Effector memory CD8-positive, alpha-beta T cell (primary cell): Measurements from ENCODE around the gene CHMP2B.

ENCODE experiments used
- ATAC-seq: fragments of 150-1000 bp; cut with Tn5 transposase; replicated peaks from 2 replicates; pipeline ENCODE4 v1.10.0; 2021; ENCODE audit warnings: mild to moderate bottlenecking, moderate library complexity
- DNase-seq, 3 experiments: peaks; one replicate each; pipeline ENCODE4 v3.0.0; 2021
- H3K27ac Mint-ChIP-seq, 2 donors: one replicate each; pipeline ENCODE4 v1.8.0; 2022; ENCODE audit warnings: mild to moderate bottlenecking in 2 of 2, mixed read lengths in 2 of 2, moderate library complexity in 2 of 2
- H3K27me3 Mint-ChIP-seq, 2 donors: one replicate each; pipeline ENCODE4 v1.8.0; 2022; ENCODE audit warnings: mixed read lengths in 2 of 2
- H3K36me3 Mint-ChIP-seq: one replicate; pipeline ENCODE4 v1.8.0; 2022; ENCODE audit warnings: mild to moderate bottlenecking, moderate library complexity, mixed read lengths; ENCODE audit not compliant: insufficient read depth
- H3K4me1 Mint-ChIP-seq, 2 donors: one replicate each; pipeline ENCODE4 v1.8.0; 2022; ENCODE audit warnings: low read depth in 2 of 2, mixed read lengths in 2 of 2
- H3K4me3 Mint-ChIP-seq, 2 donors: one replicate each; pipeline ENCODE4 v1.8.0; 2022; ENCODE audit warnings: mild to moderate bottlenecking in 2 of 2, mixed read lengths in 2 of 2, moderate library complexity in 2 of 2
- H3K9me3 Mint-ChIP-seq, 2 donors: one replicate each; pipeline ENCODE4 v1.8.0; 2022; ENCODE audit warnings: mixed read lengths in 2 of 2

Gene CHMP2B

DNA sequence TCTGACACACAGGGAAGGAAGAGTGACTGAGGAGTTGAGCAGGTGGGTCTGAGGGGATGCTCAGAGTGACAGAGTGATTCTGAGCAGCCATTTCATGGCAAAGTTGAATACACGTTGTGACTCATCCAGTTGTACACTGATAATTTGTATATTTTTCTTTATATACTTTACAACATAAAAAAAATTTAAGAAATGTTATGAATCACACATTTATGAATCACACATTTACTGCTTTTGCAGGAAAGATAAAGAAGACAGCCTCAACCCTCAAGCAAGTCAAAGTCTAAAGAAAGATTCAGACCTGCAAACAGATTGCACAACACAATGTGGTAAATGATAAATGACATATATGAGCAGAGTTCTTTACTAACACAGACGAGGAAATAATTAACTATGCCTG is 21.0 kb upstream of the CHMP2B start:
- H3K9me3 Mint-ChIP-seq: peaks cover 0 to 2% of the 10 kb centered on the region in 2 donors
- no peak overlapping the region for H3K4me3 Mint-ChIP-seq
- no peak overlapping the region for H3K27ac Mint-ChIP-seq
- H3K36me3 Mint-ChIP-seq: no peaks in the 10 kb centered on the region
- ATAC-seq (no peak), DNase-seq (no peak)
- no peaks in the 10 kb centered on the region for H3K4me1 Mint-ChIP-seq
- peaks cover 13 to 15% of the 10 kb centered on the region in 2 donors for H3K27me3 Mint-ChIP-seq

DNA sequence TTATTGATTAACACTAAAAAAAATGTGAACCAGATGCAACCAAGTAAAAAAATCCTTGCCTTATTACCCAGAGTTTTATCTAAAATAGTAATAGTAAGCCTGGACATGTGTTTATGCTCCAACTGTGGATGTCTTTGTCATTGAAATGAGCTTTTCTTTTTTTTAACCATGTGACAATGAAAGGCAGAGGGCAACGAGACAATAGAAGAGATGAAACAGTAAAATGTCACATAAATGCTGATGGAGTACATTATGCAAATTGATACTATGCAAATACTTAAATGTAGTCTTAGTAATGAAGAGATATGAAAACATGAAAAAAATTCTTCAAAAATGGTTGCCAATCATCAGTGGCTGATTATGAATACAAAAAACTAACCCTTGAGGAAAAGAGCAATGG is 20.5 kb upstream of the CHMP2B start:
- no peaks in the 10 kb centered on the region for H3K36me3 Mint-ChIP-seq
- H3K27me3 Mint-ChIP-seq: peaks cover 15% of the 10 kb centered on the region in 2 donors
- no peak for ATAC-seq

DNA sequence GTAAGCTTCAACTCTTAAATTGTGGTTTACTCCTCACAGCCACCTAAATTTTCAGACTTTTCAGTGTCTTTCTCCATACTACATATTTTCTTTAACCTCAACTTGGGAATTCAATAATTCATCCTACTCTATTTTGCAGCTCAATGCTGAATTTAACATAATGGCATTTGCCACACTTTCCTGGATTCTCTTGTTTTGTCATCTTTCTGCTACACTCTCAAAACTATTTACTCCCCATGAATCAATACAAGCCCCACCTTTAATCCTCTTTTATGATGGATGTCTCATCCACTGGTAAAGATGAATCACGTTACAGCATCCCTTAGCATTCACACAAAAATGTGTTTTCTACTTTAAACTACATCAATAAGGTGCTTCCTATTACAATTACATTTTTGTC is 19.6 kb upstream of the CHMP2B start:
- ATAC-seq (no peak), DNase-seq (no peak)
- Mint-ChIP-seq H3K27me3 (peaks cover 10 to 17% of the 10 kb centered on the region in 2 donors), H3K9me3 (no peaks in the 10 kb centered on the region), H3K36me3 (no peaks in the 10 kb centered on the region), H3K4me1 (no peaks in the 10 kb centered on the region), H3K27ac (no peak overlapping the region), H3K4me3 (no peak overlapping the region)

More for the DNA sequence above, 20.5 kb upstream of the CHMP2B start:
- no peak overlapping the region for H3K27ac Mint-ChIP-seq
- H3K4me1 Mint-ChIP-seq: no peaks in the 10 kb centered on the region
- peaks cover 0 to 2% of the 10 kb centered on the region in 2 donors for H3K9me3 Mint-ChIP-seq
- DNase-seq: no peak
- H3K4me3 Mint-ChIP-seq: no peak overlapping the region

DNA sequence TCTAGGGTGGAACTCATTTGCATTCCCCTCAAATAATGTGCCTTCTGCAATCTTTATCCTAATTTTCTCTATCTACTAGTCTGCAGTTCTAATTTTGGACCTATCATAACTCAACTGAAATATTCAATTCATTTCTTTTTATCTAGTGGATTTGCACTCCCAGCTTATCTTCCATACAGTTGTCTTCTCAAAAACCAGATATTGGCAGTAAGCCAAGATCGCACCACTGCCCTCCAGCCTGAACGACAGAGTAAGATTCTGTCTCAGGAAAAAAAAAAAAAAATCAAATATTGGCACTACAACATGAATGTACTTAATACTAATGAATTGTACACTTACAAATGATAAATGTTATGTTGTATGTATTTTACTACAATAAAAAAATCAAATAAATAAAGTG is 18.0 kb upstream of the CHMP2B start:
- Mint-ChIP-seq H3K9me3 (no peaks in the 10 kb centered on the region), H3K36me3 (no peaks in the 10 kb centered on the region), H3K4me3 (no peak overlapping the region), H3K27me3 (peaks cover 17 to 24% of the 10 kb centered on the region in 2 donors), H3K4me1 (no peaks in the 10 kb centered on the region), H3K27ac (no peak overlapping the region)
- no peak for DNase-seq
- ATAC-seq: no peak

DNA sequence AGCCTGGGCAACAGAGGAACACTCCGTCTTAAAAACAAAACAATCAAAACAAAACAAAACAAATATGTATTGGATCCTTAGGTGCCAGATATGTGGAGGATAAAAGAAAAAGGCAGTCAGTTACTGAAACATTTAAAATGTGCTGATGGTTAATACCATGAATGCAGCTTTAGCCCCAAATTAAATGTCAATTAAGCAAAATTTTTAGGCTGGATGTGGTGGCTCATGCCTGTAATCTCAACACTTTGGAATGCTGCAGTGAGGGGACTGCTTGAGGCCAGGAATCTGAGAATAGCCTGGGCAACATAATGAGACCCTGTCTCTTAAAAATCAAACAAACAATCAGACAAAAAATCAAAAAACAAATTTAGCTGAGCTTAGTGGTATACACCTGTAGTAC is 8.5 kb upstream of the CHMP2B start:
- Mint-ChIP-seq H3K27ac (no peak overlapping the region), H3K27me3 (peaks cover 31 to 51% of the 10 kb centered on the region in 2 donors), H3K9me3 (peaks cover 0 to 2% of the 10 kb centered on the region in 2 donors), H3K4me3 (no peak overlapping the region), H3K36me3 (no peaks in the 10 kb centered on the region), H3K4me1 (no peaks in the 10 kb centered on the region)
- ATAC-seq (no peak), DNase-seq (no peak)

DNA sequence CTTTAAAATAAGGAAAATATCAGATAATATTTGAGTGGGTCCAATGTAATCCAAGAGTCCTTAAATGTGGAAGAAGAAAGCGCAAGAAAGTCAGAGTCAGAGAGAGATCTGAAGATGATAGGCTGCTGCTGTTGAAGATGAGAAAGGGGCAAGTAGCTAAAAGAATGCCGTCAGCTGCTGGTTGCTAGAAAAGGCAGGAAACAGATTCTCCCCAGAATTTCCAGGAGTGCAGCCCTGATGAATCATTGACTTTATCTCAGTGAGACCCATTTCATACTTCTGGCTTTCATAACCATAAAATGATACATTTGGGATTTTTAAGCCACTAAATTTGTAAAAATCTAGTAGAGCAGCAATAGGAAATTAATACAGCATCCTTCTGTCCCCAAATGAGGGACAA is 7.5 kb upstream of the CHMP2B start:
- Mint-ChIP-seq H3K4me1 (no peaks in the 10 kb centered on the region), H3K36me3 (no peaks in the 10 kb centered on the region), H3K4me3 (no peak overlapping the region), H3K27ac (no peak overlapping the region), H3K27me3 (peaks cover 31 to 51% of the 10 kb centered on the region in 2 donors), H3K9me3 (peaks cover 0 to 2% of the 10 kb centered on the region in 2 donors)
- DNase-seq (no peak), ATAC-seq (no peak)

DNA sequence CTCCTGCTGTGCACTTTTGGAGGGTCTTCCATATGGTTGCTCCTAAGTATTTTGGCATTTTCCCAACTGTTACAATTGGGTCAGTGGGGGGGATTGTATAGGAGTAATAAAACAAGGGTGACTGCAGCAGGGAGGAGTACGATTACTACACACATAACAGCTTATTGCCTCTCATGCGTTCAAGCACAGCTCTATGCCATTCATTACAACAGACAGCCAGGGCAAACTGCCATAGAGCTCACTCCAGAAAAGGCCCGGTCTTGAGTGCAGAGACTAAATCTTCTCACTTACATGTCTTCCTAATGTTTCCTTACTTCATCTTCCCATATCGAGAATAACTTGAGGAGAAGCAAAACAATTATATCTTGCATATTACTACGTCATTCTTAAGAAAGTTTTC is 1.4 kb upstream of the CHMP2B start:
- Mint-ChIP-seq H3K9me3 (no peaks in the 10 kb centered on the region), H3K27ac (no peak overlapping the region), H3K4me1 (peaks cover 16 to 30% of the 10 kb centered on the region in 2 donors), H3K4me3 (peak overlapping the region; percentile 21 to 100), H3K27me3 (peaks cover 0 to 13% of the 10 kb centered on the region in 2 donors), H3K36me3 (peaks cover 5% of the 10 kb centered on the region)
- DNase-seq (no peak), ATAC-seq (no peak)

DNA sequence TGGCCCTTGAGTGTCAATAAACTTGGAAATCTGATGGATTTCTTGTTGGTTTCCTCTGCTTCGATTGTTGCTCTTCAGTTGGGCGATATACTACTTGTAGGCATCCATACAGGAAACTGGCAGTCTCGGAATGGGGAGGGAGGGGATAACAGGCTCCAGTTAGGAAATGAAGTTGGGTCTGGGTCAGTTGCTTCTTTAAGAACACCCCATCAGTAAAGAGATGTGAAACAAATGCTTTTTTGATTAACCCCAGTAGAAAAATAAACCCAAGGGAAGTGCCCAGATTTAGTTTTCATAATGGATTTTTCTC is 681 bp downstream of the CHMP2B start:
- peaks cover 31 to 42% of the 10 kb centered on the region in 2 donors for H3K4me1 Mint-ChIP-seq
- ATAC-seq: no peak

DNA sequence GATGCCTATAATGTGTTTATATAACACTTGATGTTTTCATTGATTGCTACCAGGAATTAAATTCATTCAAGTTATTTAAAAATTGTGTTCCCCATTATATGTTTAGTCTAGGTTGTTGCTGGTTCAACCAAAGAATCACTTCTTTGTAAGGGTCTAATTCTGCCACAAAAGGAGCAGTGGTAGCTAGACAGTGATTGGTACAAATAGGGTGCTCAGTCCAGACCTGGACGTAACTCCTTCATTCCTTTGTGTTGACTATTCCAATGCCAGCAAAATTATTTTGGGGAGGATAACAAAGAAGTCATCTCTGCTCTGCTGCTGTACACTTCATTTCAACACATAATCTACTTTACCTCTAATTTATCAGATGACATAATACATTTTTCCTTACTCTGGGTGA is 1.2 kb downstream of the CHMP2B start:
- Mint-ChIP-seq H3K36me3 (peaks cover 5% of the 10 kb centered on the region), H3K27ac (peak overlapping the region in 1 of 2 donors; percentile 100), H3K27me3 (peaks cover 0 to under 1% of the 10 kb centered on the region in 2 donors), H3K4me3 (peak overlapping the region; percentile 100), H3K4me1 (peaks cover 36 to 47% of the 10 kb centered on the region in 2 donors), H3K9me3 (no peaks in the 10 kb centered on the region)
- DNase-seq (no peak), ATAC-seq (no peak)

More for the DNA sequence above, 681 bp downstream of the CHMP2B start:
- H3K4me3 Mint-ChIP-seq: peak overlapping the region; percentile 100
- H3K27ac Mint-ChIP-seq: peak overlapping the region; percentile 99 to 100
- peaks cover 5% of the 10 kb centered on the region for H3K36me3 Mint-ChIP-seq
- peaks cover 0 to 6% of the 10 kb centered on the region in 2 donors for H3K27me3 Mint-ChIP-seq
- H3K9me3 Mint-ChIP-seq: no peaks in the 10 kb centered on the region
- DNase-seq: no peak

DNA sequence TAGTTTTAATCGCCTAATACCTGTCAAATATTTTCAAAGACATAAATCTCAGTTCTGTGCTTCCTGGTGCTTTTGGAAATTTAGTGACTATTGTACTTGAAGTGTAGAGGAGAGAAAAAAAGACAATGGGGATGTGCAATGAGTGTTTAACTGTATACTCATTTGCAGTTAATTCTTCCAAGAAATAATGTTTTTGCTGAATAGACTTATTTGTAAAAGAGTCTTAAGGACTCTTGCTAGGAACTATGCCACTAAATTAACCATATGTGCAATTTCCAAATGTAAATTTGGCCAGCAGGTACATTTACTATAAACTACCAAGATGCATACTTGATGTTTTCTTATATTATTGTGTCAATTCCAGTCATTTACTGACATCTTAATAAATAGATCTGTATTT is 2.0 kb downstream of the CHMP2B start:
- peak overlapping the region in 1 of 2 donors; percentile 100 for H3K27ac Mint-ChIP-seq
- ATAC-seq: no peak
- peaks cover 5% of the 10 kb centered on the region for H3K36me3 Mint-ChIP-seq
- peak overlapping the region; percentile 100 for H3K4me3 Mint-ChIP-seq
- DNase-seq: no peak
- no peaks in the 10 kb centered on the region for H3K27me3 Mint-ChIP-seq
- H3K9me3 Mint-ChIP-seq: no peaks in the 10 kb centered on the region
- peaks cover 38 to 53% of the 10 kb centered on the region in 2 donors for H3K4me1 Mint-ChIP-seq

DNA sequence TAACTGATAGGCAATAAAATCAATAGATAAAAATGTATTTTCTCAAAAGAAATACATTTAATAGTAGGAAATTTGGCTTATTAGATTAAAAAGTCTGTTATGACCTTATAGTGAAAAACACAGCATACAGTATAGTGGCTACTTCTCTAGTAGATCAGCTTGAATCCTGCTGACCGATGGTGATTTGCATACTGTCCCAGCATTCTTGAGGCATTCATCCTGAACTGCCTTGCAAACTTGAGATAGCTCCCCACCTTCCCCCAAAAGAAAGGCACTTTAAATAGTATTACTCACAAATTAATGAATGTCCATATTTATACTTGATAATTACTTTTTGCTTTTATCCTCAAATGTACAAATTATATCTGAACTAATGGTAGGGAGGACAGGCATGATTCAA is 6.7 kb downstream of the CHMP2B start:
- no peak for DNase-seq
- H3K9me3 Mint-ChIP-seq: no peaks in the 10 kb centered on the region
- peaks cover 28 to 54% of the 10 kb centered on the region in 2 donors for H3K4me1 Mint-ChIP-seq
- no peaks in the 10 kb centered on the region for H3K27me3 Mint-ChIP-seq
- H3K27ac Mint-ChIP-seq: no peak overlapping the region
- no peak for ATAC-seq
- H3K36me3 Mint-ChIP-seq: no peaks in the 10 kb centered on the region
- no peak overlapping the region for H3K4me3 Mint-ChIP-seq

DNA sequence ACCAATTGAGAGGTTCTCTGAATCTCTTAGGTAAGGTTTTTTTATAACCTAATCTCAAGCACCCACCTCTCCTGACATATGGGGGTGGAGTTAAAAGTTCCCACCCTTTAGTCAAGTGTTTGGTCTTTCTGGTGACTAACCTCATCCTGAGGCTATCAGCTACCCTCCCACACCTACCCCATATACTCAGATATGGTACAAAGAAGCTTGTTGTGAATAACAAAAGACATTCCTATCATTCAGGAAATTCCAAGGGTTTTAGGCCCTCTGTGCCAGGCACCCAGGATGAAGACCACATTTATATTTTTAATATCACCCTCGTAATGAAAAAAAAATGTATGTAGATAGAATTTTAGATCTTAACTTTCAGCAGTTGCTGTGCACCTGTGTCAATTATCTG is 9.0 kb downstream of the CHMP2B start:
- DNase-seq: no peak
- no peaks in the 10 kb centered on the region for H3K9me3 Mint-ChIP-seq
- no peaks in the 10 kb centered on the region for H3K36me3 Mint-ChIP-seq
- no peak overlapping the region for H3K4me3 Mint-ChIP-seq
- no peak for ATAC-seq
- no peaks in the 10 kb centered on the region for H3K27me3 Mint-ChIP-seq
- no peak overlapping the region for H3K27ac Mint-ChIP-seq
- peaks cover 19 to 36% of the 10 kb centered on the region in 2 donors for H3K4me1 Mint-ChIP-seq

DNA sequence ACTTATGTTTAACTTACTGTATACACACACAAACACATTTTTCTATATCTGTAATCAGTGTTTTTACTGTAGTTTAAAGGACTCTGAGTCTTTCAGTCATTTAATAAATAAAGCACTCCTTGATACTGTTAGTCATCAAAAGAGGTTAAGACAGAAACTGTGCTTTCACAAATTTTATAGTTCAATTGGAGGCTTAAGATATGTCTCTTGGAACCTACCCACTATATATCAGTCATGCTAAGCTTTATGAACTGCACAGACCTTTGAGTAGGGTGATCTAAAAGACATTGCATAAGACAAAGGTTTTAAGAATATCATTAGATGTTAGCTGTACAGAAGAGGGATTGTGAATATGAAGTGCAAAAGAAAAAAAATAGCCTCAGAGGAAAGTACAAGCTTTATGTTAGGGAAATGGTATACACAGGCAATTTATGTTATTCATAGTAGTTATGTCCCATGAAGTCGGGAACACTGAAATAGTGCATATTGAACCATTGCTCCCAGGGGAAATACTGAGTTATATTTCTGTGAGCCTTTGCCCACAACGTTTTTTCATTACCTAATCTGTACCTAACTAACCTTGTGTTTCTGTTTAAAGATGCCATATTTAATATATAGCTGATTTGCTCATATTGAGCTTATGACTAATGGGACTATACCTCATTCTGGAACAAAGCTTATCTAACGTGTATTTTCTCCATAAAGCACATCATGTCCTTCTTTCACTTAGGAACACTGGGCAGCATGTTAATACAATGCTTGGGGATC is 19.7 kb downstream of the CHMP2B start:
- DNase-seq (no peak), ATAC-seq (no peak)
- H3K27ac Mint-ChIP-seq: no peak overlapping the region
- H3K4me3 Mint-ChIP-seq: no peak overlapping the region
- no peaks in the 10 kb centered on the region for H3K9me3 Mint-ChIP-seq
- H3K27me3 Mint-ChIP-seq: no peaks in the 10 kb centered on the region
- H3K4me1 Mint-ChIP-seq: peaks cover 5 to 8% of the 10 kb centered on the region in 2 donors
- peaks cover 26% of the 10 kb centered on the region for H3K36me3 Mint-ChIP-seq

DNA sequence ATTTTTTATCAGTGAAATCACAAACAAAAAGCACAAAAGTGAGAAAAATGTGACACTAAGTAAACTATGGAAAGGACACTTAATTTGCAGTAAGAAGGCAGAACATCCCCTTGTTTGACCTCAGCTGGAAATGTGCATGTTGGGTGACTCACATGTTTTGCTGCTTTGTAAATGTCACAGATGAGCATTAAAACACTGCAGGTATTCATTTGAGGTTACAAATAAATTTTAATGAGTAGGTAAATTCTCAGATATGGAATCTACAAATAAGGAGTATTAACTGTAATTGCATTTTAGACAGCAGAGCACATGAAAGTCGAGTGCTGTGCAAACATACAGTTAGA is 20.3 kb downstream of the CHMP2B start:
- Mint-ChIP-seq H3K36me3 (peaks cover 26% of the 10 kb centered on the region), H3K4me1 (peaks cover 3 to 5% of the 10 kb centered on the region in 2 donors), H3K27me3 (no peaks in the 10 kb centered on the region), H3K4me3 (no peak overlapping the region), H3K9me3 (no peaks in the 10 kb centered on the region), H3K27ac (no peak overlapping the region)
- DNase-seq (no peak), ATAC-seq (no peak)
